NCI-H187 treated with DMSO at 0.1 percent for 48 hours (cell line): Measurements from ENCODE around the gene UBE2J1.

Experiments
- DNase-seq: peaks from one replicate; lab custom pipeline; 2025; lab: John Stamatoyannopoulos, UW

UBE2J1 gene

GRCh38 chr6:89290401-89291155, 61.9 kb downstream of the UBE2J1 start:
- DNase-seq = no peak

- no peak for DNase-seq
Measured at GRCh38 chr6:89289710-89290109, 62.8 kb downstream of the UBE2J1 start.

DNA sequence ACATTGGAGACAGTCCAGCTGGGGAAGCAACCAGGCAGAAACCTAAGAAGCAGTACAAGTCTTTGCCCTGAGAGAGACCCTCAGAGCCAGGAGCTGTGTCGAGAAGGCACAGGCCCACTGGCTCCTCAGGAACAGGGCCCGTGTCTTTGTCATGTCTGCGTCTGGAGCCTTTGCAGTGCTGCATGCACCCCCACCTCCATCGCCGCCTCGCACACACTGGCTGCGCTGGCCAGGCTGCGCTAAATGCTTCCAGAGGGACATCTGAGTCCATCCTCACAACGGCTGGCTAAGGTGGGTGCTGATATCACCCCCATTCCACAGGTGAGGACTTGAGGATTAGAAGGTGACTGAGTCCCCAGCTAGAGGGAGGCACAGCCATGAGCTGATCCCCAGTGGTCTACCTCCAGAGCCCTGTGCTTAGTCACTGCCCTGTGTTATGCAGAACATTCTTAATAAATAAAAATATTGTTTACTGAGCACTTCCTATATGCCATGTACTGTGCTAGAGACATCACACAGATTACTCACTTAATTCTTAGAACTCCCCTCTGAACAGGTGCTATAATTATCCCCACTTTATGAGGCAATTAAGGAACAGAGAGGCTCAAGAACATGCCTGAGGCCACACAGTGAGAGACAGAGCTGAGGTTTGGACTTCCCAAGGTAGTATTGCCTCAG, 65.0 kb downstream of the UBE2J1 start:
- DNase-seq = no peak

GRCh38 chr6:89286516-89286915, 66.0 kb downstream of the UBE2J1 start:
- no peak for DNase-seq

- no peak for DNase-seq
Measured at GRCh38 chr6:89284963-89285735, 67.4 kb downstream of the UBE2J1 start.

- DNase-seq = no peak
Measured at GRCh38 chr6:89284081-89284480, 68.4 kb downstream of the UBE2J1 start.

GRCh38 chr6:89282749-89283148, 69.8 kb downstream of the UBE2J1 start:
- no peak for DNase-seq

DNA sequence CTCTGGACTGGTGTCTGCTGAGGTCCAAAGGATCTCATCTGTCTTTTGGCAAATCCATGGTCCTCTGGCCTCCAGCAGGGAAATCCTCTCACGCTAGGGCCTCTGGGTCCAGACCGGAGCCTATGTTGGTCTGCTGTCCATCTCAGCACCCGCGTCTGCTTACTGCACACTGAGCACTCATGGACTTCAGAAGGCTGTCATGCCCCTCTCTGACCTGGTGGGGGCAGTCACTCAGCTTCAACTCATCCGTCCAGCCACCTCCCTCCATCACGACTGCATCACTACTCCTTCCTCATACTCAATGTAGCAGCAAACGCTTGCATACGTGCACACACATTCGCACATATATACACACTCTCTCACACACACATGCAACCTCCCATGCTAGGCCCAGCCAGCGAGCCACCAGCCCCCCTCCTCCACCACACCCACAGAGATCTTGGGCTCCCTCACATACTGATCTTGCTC, 70.7 kb downstream of the UBE2J1 start:
- no peak for DNase-seq

DNA sequence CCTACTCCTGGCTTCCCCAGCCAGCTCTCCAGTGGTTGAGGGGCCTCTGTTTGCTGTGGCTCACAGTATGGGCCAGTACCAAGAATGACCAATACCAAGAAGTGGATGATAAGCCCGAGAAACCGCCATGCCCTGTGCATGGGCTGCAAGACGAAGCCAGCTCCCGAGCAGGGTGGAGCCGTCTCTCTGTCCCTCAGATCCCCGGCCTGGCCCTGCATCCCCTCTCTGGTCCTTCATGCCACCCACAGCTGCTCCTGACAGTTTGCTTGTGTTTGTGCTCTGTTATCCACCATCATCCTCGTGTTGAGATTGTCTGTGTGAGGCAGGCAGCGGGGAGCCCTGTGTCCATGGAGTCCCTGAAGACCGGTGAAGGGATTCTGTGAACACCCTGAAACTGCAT, 73.6 kb downstream of the UBE2J1 start:
- DNase-seq = no peak
